Neural crest cell (in vitro differentiated cells): ENCODE results near the gene HES7. TPM values are rescaled to one million over a fixed set of nuclear protein-coding genes. Genes with fewer than 3 reads are reported as not detected.

Source experiments
- DNase-seq: peaks from one replicate; pipeline ENCODE4 v3.0.0; 2021; ENCODE audit warnings: low read depth, mixed read lengths, low spot score
- H3K27ac Mint-ChIP-seq: one replicate; pipeline ENCODE4 v1.8.0; 2021; ENCODE audit warnings: mild to moderate bottlenecking, mixed read lengths; ENCODE audit not compliant: unreplicated experiment
- H3K27me3 Mint-ChIP-seq: 2 replicates; pipeline ENCODE4 v1.8.0; 2021; ENCODE audit warnings: low read depth, mild to moderate bottlenecking, mixed read lengths
- H3K36me3 Mint-ChIP-seq: 2 replicates; pipeline ENCODE4 v1.8.0; 2021; ENCODE audit warnings: low read depth, mild to moderate bottlenecking, mixed read lengths
- H3K4me1 Mint-ChIP-seq: 2 replicates; pipeline ENCODE4 v1.8.0; 2021; ENCODE audit warnings: mixed read lengths
- H3K4me3 Mint-ChIP-seq: one replicate; pipeline ENCODE4 v1.8.0; 2021; ENCODE audit warnings: mild to moderate bottlenecking, mixed read lengths
- H3K9me3 Mint-ChIP-seq: 2 replicates; pipeline ENCODE4 v1.8.0; 2021; ENCODE audit warnings: mixed read lengths
- CTCF ChIP-seq: fragments of 200-600 bp; sonication (generic); conservative IDR thresholded peaks from 2 replicates; pipeline ENCODE4 v1.5.0; 2021; ENCODE audit warnings: antibody characterized with exemption, mild to moderate bottlenecking
- total RNA-seq: library from RNA; stranded (reverse); gene quantifications from 2 replicates; pipeline ENCODE4 v1.2.1, GENCODE V29; 2021

The HES7 gene
- total RNA-seq, 1 donor from 2014 or later: 0.56 TPM

- peaks cover 15% of the 10 kb centered on the region for H3K36me3 Mint-ChIP-seq
- DNase-seq: peak; percentile 96
- no peak for TF ChIP-seq CTCF
- H3K4me3 Mint-ChIP-seq: peak overlapping the region; percentile 96
- peaks cover 96% of the 10 kb centered on the region for H3K27me3 Mint-ChIP-seq
- peaks cover 3% of the 10 kb centered on the region for H3K9me3 Mint-ChIP-seq
- peaks cover 60% of the 10 kb centered on the region for H3K4me1 Mint-ChIP-seq
- no peak overlapping the region for H3K27ac Mint-ChIP-seq
Measured at GRCh38 chr17:8119581-8120519, 4.1 kb downstream of the HES7 start.

GRCh38 chr17:8118769-8119580 is 4.9 kb downstream of the HES7 start:
- TF ChIP-seq CTCF: peak; percentile 82
- DNase-seq: peak; percentile 81
- Mint-ChIP-seq H3K9me3 (peaks cover 3% of the 10 kb centered on the region), H3K27ac (peak overlapping the region; percentile 76), H3K4me1 (peaks cover 51% of the 10 kb centered on the region), H3K36me3 (peaks cover 15% of the 10 kb centered on the region), H3K4me3 (peak overlapping the region; percentile 96), H3K27me3 (peaks cover 96% of the 10 kb centered on the region)

- Mint-ChIP-seq H3K9me3 (peaks cover 3% of the 10 kb centered on the region), H3K27ac (peak within 1 kb of the TSS; percentile 76), H3K4me3 (peak within 1 kb of the TSS; percentile 96), H3K36me3 (peaks cover 15% of the 10 kb centered on the region), H3K27me3 (peaks cover 94% of the 10 kb centered on the region), H3K4me1 (peaks cover 43% of the 10 kb centered on the region)
- TF ChIP-seq CTCF: no peak
- peak; percentile 26 for DNase-seq
Measured at GRCh38 chr17:8117980-8118768, 5.7 kb downstream of the HES7 start, which contains the start of gene ALOXE3. TSS of gene ALOXE3 (minus strand) at chr17:8118514. CDS start at chr17:8117990, 524 bp downstream.

- Mint-ChIP-seq H3K36me3 (peaks cover 15% of the 10 kb centered on the region), H3K4me3 (peak overlapping the region; percentile 96), H3K9me3 (peaks cover 3% of the 10 kb centered on the region), H3K27me3 (peaks cover 94% of the 10 kb centered on the region), H3K4me1 (peaks cover 38% of the 10 kb centered on the region), H3K27ac (no peak overlapping the region)
- no peak for TF ChIP-seq CTCF
- no peak for DNase-seq
Measured at GRCh38 chr17:8117367-8117979, 6.4 kb downstream of the HES7 start.
